Mesenteric fat pad (tissue), 1 donor: ENCODE measurements around the gene PPP1R13B. TPM values are rescaled to one million over a fixed set of nuclear protein-coding genes. Genes with fewer than 3 reads are reported as not detected.

Experiments used
- DNase-seq: peaks from one replicate; pipeline ENCODE4 v3.0.0-alpha.2; 2020; ENCODE audit warnings: low spot score
- total RNA-seq: library from RNA; stranded (reverse); fragmentation: NEBNext Ultra II Directional; extraction: Animal tissue kit (Norgen Biotek cat#: 25700); gene quantifications from one replicate; pipeline ENCODE4 v1.2.1, GENCODE V29; 2021
- donor health status: DM: yes; HTN: yes; CAD: no.

PPP1R13B gene
- total RNA-seq, 1 donor from 2014 or later: 26.2 TPM

GRCh38 chr14:103688906-103689902 is 158.2 kb downstream of the PPP1R13B start:
- DNase-seq: peak; percentile 76

- DNase-seq: peak; percentile 35
Observed at GRCh38 chr14:103688441-103688840, 158.9 kb downstream of the PPP1R13B start.

- DNase-seq: no peak
Observed at GRCh38 chr14:103687712-103688111, 159.7 kb downstream of the PPP1R13B start.

- DNase-seq: no peak
Observed at GRCh38 chr14:103686831-103687485, 160.4 kb downstream of the PPP1R13B start.

GRCh38 chr14:103685276-103686211 is 161.8 kb downstream of the PPP1R13B start:
- no peak for DNase-seq

- no peak for DNase-seq
Observed at GRCh38 chr14:103684871-103685270, 162.5 kb downstream of the PPP1R13B start.

- DNase-seq: no peak
Observed at GRCh38 chr14:103684471-103684870, 162.9 kb downstream of the PPP1R13B start.

Other genes starting within 250 kb of the PPP1R13B start
- gene KLC1, start 218.4 kb downstream of the PPP1R13B start, total RNA-seq: 200 TPM
- 6.3 TPM for gene XRCC3, start 132.1 kb downstream of the PPP1R13B start, total RNA-seq
- gene ZFYVE21, start 131.8 kb downstream of the PPP1R13B start, total RNA-seq: 57.4 TPM
- 5.4 TPM for gene TDRD9, start 80.9 kb upstream of the PPP1R13B start, total RNA-seq
- gene RD3L, start 95.0 kb upstream of the PPP1R13B start, total RNA-seq: not detected
- 1.1 TPM for gene ASPG, start 238.1 kb upstream of the PPP1R13B start, total RNA-seq